GM20000 (cell line): ENCODE measurements around the gene GALNS.

Experiments used
- DNase-seq: peaks from one replicate; pipeline ENCODE4 v3.0.0; 2012; ENCODE audit warnings: low spot score
- TF ChIP-seq, protein P1 (sequence below): IDR thresholded peaks from 2 replicates; pipeline ENCODE4 v1.5.1; 2012; ENCODE audit warnings: mild to moderate bottlenecking, control low read depth; ENCODE audit errors: extremely low read depth, missing control alignments

GALNS gene

DNA sequence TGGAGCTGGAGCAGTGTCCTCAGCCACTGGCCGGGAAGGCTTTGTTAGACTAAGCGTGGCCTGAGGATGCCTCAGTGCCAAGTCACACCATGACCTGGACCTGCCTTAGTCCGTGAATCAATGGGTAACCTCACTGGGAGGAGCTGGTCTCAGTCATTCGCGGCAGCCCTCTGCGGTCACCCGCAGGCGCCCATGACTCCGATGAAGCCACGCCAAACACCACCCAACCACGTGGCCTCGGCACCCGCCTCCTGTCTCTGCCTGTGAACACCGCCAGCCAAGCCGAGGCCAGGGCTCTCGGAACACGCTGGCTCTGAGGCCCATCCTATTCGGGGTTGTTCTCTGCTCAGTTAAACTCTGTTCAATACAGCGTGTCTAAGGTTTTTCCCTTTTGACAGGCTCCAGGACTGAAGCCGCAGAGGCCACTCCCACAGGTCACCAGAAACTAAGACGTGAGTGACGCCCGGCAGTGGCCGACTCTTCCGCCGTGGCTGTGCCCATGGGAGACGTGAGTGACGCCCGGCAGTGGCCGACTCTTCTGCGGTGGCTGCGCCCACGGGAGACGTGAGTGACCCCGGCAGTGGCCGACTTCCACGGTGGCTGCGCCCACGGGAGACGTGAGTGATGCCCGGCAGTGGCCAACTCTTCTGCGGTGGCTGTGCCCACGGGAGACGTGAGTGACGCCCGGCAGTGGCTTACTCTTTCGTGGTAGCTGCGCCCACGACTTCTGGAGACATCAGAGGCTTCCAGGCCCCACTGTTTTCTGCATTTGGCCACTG, 26.6 kb upstream of the GALNS start:
- DNase-seq = no peak
- TF ChIP-seq, protein P1, sequence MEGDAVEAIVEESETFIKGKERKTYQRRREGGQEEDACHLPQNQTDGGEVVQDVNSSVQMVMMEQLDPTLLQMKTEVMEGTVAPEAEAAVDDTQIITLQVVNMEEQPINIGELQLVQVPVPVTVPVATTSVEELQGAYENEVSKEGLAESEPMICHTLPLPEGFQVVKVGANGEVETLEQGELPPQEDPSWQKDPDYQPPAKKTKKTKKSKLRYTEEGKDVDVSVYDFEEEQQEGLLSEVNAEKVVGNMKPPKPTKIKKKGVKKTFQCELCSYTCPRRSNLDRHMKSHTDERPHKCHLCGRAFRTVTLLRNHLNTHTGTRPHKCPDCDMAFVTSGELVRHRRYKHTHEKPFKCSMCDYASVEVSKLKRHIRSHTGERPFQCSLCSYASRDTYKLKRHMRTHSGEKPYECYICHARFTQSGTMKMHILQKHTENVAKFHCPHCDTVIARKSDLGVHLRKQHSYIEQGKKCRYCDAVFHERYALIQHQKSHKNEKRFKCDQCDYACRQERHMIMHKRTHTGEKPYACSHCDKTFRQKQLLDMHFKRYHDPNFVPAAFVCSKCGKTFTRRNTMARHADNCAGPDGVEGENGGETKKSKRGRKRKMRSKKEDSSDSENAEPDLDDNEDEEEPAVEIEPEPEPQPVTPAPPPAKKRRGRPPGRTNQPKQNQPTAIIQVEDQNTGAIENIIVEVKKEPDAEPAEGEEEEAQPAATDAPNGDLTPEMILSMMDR = no peak

- TF ChIP-seq, protein P1 = no peak
- no peak for DNase-seq
These were observed 25.7 kb upstream of the GALNS start for GRCh38 chr16:88882358-88883030.

- no peak for DNase-seq
- TF ChIP-seq, protein P1 = no peak
These were observed 25.1 kb upstream of the GALNS start for GRCh38 chr16:88881675-88882357.

- TF ChIP-seq, protein P1 = no peak
These were observed 24.4 kb upstream of the GALNS start for GRCh38 chr16:88881007-88881615.

GRCh38 chr16:88880226-88881006, 23.7 kb upstream of the GALNS start:
- DNase-seq = no peak
- TF ChIP-seq, protein P1 = no peak

More at GRCh38 chr16:88881007-88881615, 24.4 kb upstream of the GALNS start:
- DNase-seq = no peak

GRCh38 chr16:88879788-88880055, 23.0 kb upstream of the GALNS start:
- DNase-seq = no peak
- TF ChIP-seq, protein P1 = no peak
